ENCODE measurements around the gene GOT2.
"Not testable (repeated sequence)": the region's sequence is repeated elsewhere in the genome, so short reads cannot be mapped to it uniquely, and the experiment has no call there.

GOT2 gene

DNA sequence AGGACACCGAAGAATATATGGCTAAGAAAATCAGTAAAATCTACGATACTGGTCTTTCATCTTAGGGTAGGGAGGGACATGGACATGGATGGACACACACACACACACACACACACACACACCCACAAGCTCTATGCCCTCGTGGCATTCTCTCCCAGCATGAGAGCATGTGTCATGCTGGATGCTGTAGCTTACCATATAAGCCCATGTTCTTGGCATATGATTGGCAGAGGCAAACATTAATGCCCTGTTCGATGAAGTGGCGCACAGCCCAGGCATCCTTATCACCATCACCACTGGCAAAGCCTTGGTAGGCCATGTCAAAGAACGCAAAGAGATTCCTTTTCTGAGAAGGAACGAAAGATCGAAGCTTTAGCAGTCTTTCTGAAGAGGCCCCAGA is 17.6 kb downstream of the GOT2 start:
- no peak for DNase-seq

DNA sequence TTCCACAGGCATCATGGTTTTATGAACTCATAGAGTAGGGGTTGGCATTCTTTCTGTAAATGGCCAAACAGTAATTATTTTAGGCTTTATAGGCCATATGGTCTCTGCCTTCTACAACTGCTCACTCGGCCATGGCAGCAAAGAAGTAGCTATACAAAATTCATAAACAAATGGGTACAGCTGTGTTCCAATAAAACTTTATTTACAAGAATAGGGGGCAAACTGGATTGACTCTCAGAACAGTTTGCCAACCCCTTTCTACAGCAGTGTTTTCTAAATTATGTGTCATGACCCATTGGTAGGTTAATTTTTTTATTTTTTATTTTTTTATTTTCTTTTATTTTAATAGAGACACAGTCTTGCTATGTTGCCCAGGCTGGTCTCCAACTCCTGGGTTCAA is 20.4 kb downstream of the GOT2 start:
- no peak for DNase-seq

DNA sequence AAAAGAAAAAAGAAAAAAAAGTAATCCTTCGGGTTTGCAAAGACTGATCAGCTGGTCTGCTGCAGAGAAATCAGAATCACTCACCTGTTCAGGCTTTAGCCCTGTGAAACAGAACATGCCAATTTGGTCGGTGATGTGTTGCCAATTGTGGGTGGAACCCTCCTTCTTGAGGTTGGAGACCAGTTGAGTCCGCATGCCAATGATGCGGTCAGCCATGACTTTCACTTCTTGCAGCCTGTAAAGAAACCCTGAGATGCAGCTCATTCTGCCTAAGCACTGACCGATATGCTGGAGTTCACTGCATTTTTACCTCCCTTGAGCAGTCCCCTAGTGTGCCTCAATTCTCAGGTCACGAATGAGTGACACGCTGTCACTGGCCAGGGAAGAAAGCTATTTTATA is 24.8 kb downstream of the GOT2 start:
- no peak for DNase-seq

DNA sequence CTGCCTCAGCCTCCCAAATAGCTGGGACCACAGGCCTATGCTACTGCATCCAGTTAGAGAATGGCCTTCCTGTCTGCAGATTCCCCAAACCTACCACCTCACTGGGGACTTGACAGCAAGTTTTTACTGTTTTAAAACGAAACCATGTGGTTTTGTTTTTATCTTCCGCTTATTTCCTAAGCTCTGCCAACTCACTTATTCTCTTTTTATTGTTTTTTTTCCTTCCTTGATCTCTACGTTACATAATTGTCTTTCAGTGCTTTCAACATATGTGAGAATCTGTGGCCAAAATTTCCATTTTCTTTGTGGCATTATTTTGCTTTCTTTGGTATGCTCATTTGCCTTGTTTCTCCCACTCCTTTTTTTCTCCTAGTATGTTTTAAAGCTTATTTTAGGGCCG is 35.0 kb downstream of the GOT2 start:
- peak; percentile 49 to 52 for DNase-seq

DNA sequence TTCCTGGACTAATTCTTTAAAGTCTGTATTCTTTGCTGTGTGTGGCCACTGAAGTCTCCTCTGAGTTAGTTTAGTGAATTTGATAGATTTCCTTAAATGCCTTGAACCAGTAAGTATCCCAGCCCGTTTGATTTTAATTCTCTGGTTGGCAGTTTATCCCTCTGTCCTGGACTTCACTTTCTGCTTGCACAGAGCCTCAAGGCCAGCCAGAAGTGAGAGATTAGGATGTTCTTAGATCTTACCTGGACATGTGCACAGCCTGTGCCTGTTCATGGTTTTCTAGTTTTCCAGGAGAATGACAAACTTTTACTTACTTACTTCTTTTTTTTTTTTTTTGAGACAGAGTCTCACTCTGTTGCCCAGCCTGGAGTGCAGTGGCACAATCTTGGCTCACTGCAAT is 38.7 kb downstream of the GOT2 start:
- DNase-seq, result no peak

DNA sequence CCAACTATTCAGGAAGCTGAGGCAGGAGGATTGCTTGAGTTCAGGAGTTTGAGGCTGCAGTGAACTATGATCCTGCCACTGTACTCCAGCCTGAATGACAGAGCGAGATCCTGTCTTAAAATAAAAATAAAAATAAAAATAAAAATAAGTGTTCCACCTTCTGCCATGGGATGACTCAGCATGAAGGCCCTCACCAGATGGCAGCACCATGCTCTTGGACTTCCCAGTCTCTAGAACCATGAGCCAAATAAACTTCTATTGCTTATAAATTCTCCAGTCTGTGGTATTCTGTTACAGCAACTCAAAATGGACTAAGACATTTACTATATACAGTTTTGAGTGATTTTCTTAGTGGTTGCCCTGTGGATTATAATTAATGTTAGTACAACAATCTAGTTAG is 41.7 kb downstream of the GOT2 start:
- no peak for DNase-seq

DNA sequence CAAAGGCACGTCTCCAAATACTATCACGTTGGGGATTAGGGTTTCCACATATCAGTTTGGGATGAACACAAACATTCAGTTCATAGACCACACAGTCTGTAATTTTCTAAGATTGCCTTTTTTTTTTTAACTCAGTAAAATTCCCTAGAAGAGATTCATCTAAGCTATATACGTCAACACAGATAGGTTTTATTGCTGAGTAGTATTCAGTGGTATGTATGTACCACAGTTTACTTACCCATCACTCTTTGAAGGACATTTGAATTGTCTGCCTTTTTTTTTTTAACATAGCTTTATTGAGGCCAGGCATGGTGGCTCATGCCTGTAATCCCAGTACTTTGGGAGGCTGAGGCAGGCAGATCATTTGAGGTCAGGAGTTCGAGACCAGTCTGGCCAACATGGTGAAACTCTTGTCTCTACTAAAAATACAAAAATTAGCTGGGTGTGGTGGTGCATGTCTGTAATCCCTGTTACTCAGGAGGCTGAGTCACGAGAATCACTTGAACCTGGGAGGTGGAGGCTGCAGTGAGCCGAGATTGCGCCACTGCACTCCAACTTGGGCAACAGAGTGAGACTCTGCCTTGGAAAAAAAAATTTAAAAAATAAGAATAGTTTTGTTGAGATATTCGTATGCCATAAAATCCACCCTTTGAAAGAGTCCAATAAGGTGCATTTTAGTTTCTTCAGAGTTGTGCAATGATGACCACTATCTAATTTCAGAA is 47.0 kb downstream of the GOT2 start:
- not testable (repeated sequence) for DNase-seq

DNA sequence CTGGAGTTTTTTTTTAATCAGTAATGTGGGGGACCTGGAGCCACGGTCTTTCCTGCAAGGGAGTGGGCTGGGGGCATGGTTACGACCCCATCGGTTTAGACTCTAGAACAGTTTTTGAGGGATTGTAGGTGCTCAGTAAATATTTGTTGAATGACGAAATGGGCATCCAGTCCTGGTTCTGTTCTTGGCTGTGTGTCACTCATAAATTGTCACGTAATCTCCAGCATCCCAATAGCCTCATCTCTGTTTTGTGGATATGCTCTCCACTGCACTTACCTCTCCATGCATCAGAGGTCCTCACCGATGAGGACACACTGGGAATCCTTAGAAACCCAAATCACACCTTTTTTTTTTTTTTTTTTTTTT is 49.0 kb downstream of the GOT2 start:
- no peak for DNase-seq

DNA sequence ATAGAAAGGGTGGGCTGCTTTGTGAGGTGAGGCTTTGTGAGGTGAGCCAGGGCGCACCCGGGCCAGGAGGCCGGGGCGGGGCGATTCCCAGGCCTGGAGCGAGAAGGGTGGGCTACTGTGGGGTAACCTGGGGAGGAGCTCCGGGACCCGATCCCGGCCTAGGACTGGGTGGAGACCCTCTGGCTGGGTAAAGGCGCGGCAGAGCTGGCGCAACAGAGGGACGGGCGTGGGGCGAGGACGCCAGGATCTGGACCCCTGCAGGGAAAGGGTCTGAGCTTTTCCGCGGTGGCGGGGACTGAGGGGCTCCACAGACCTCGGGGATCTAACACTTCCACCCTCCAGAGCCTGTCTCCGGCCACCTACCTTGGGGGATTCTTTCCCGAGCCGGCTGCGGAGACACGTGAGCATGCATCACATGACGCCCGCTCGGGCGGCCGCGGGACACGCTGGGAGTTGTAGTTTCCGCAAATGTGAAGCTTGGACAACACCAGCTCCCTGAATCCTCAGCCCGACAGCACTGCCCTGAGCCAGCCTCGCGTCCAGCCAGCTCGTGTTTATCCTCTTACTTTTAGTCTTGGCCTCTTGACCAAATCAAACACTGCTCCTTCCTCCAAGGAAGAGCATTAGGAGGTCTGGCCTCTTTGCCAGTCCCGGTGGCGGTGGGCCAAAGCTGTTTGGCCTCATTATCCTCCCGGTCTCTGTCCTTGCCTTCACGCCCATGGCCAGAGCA is 49.6 kb downstream of the GOT2 start, which contains the start of gene SLC38A7:
Gene SLC38A7 (minus strand): TSS at position 417 of the 730 bp plus-strand sequence. CDS start 4,644 bp downstream, outside the sequence.
- peak; percentile 72 to 82 for DNase-seq

DNA sequence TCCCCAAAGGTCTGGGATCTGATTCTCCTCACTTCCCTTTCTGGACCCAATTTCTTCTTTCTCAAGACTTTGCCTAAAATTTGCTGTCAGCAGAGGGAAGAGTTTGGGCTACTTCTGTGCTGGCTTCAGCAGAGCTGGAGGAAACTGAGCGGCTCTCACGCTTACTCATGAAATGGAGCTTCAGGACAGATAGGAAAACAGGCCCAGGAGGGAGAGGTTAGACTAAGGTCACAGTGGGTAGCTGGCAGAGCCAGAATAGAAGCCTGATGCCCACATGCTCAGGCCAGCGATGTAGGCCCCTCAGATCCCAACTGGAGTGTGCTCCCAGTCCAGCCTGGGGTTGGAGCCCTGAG is 50.1 kb downstream of the GOT2 start:
- peak; percentile 21 to 38 for DNase-seq

DNA sequence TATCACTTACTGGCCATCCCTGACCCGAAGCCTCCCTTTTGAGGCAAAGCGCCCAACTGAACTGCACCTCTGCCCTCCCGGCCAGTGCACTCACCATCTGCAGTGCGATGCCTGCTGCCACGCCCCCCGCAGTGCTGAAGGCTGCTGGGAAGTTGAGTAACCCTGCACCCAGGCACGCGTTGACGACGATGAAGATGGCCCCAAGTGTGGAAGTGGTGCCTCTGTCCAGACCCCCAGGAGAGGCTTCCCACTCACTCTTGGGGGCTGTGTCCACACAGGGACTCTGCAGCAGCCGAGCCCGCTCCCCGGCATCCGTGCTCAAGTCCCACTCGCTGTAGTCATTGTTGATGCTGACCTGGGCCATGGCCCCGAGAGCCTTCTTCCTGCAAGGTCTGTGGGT is 54.4 kb downstream of the GOT2 start:
- DNase-seq, result no peak

DNA sequence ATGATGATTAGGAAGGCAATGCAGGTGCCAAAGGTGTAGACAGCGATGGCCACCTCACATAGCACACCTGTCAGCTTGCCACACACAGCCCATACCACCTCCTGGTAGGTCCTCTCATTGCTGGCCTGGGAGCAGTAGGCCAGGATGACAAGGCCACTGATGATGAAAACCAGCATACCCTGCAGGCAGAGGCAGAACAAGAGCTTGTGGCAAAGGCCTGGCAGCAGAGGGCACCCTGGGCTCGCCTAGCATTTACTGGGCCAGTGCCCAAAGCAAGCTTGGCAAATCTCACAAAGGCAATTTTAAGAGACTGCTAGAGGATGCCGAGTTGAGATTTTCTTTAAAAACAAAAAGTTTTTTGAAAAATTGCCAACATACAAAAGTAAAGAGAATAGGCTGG is 55.4 kb downstream of the GOT2 start:
- DNase-seq, result no peak

DNA sequence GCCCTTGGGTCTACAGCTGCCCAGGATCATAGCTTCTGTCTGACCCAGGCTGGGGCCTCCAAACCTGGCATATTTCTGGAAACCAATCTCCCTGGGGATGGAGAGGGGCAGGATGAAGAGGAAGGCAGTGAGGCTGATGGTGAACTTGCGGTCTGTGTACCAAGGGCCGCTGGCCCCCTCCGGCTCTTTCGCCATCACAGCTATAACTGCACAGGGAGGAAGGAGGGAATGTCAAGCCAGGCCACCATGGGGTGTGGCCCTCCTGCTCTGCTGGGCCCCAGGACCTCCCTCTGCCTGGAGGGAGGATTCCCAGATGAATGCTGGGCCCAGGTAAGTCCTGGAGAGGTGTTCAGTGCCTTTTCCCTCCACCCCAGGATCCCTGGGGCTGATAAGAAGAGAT is 55.8 kb downstream of the GOT2 start:
- no peak for DNase-seq

DNA sequence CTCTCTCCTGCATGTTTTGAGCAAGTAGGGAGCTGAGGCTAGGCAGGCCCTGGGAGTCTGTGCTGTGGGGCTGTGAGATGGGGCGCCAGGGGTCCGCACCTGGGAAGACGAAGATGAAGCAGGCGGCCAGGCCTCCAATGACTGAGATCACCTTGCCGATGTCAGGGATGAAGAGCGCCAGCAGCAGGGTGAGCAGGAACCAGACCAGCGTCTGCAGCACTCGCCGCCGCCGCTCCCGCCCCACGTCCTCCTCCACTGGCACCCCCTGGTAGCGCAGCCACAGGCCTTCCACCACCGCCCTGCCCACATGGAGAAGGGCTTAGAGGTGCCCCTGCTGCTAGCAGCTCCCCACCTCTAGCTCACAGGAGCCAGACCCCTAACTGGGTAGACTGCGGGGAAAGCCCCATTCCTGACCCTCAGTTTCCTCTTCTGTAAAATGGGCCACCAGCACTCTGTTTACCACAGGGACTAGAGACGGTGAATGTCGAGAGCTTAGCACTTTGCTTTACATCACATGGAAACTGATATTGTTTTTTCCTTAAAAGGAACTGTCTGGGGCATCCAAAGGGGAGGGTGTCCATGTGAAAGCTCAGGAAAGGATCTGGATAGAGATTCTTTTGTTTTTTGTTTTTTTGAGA is 63.1 kb downstream of the GOT2 start:
- DNase-seq, result no peak

DNA sequence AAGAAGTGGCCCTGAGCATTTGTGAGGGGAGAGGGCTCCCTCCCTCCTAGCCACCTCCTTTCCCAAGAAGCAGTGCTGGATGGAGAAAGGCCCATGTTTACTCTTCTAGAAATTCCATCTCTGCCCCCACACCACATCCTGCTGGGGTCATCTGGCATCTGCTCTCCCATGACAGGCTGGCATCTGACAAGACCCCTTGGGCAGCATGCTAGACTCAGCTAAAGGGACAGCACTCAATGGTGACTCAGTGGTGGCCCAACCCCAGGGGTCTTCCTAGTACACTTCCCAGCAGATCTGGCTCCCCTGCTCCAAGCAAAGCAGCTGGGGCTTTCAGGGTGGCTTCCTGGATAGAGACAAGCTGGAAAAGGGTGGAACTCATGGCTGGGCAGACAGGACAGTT is 63.9 kb downstream of the GOT2 start:
- no peak for DNase-seq

DNA sequence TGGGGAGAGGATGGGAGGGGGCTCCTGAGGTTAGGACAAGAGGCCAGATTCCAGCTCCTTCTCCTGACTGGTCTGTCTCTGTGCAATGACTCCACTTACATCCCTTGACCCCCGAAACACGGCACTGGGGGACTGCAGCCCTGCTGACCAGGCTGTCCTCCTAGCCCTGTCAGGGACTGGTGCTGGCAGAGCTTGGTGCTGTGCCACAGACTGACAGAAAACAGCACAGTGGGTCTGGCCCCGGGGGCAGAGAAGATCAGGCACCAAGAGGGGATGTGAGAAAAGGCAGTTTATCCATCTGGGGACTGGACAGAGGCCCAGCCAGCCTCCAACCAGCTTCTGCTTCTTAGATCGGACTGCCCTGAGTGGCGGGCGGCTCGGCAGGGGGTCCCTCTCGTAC is 68.9 kb downstream of the GOT2 start:
- no peak for DNase-seq

DNA sequence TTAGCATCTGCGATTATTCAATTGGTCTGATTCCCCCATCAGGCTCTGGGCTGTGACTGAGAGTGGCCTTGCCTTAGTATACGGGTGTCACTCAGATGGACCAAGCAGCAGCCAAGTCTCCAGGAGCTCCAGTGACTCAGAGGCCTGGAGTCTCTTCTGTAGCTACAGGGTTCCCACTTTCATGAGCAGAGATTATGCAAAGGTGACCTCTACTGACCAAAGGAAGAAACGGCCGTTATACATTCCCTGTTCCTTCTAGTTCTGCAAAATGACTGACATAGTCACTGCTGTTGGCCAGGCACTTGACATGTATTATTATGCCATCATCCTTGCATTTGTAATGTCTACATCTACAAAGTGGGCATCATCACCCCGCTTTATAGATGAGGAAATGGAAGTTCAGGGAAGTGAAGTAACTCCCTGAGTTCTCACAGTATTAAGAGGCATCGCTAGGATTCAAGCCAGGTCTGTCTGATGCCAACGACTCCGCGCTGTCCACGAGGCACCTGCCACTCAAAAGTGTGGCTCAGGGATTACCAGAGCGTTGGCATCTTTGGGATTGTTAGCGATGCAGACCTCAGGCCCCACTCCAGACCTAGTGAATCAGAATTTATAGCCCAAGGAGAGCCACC is 72.8 kb downstream of the GOT2 start:
- DNase-seq, result peak; percentile 83 to 87

DNA sequence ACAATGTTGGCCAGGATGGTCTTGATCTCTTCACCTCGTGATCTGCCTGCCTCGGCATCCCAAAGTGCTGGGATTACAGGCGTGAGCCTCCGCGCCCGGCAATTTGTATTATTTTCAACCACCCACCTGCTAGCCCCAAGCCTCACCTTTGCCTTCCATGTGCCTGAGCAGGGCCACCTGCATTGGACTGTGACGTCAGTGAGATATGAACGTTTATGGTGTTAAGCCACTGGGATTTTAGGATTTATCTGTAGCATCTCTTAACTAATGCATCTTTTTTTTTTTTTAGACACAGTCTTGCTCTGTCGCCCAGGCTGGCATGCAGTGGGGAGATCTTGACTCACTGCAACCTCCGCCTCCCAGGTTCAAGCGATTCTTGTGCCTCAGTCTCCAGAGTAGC is 74.2 kb downstream of the GOT2 start:
- DNase-seq, result not testable (repeated sequence)

DNA sequence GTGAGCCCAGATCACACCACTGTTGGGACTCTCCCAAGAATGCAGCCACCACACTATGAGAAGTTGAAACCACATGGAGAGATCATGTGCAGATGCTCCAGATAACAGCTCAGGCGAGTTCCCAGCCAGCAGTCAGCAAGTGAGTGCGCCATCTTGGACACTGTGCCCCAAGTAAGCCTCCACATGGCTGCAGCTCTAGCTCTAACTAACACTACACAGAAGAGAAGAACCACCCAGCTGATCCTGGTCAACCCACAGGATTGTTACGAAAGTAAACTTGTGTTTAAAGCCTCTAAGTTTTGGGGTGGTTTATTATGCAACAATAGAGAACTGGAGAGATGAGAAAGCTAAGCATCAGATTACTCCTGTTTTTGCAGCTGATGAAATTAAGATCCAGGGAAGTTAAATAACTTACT is 75.3 kb downstream of the GOT2 start:
- DNase-seq, result peak; percentile 13 to 43
